Activated T-helper 9 cell treated with anti-CD3 and anti-CD28 coated beads, Interleukin-2, amount 50 U/mL, for 16 hours (primary cell): ENCODE measurements around the gene INPP5A.

ENCODE experiments used
- DNase-seq: peaks from one replicate; pipeline ENCODE4 v3.0.0-alpha.2; 2020; ENCODE audit warnings: low read depth

Gene INPP5A

DNA sequence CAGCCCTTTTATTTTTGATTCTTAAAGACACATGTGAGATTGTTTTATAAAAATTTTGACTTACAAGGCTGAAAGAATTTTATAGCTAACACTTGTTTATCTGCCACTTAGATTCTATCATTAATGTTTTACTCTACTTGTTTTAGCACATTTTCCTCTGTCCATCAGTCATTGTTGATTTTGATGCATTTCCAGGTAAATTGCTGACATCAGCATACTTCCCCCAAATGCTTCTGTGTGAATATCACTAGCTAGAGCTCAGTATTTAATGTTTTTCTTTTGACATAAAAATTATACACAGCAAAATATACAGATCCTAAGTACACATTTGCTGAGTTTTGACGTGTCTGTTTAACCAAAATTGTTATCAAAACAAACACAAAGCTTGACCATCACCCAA is 43.0 kb downstream of the INPP5A start:
- DNase-seq: no peak

GRCh38 chr10:132582137-132582536 is 44.5 kb downstream of the INPP5A start:
- DNase-seq: no peak

DNA sequence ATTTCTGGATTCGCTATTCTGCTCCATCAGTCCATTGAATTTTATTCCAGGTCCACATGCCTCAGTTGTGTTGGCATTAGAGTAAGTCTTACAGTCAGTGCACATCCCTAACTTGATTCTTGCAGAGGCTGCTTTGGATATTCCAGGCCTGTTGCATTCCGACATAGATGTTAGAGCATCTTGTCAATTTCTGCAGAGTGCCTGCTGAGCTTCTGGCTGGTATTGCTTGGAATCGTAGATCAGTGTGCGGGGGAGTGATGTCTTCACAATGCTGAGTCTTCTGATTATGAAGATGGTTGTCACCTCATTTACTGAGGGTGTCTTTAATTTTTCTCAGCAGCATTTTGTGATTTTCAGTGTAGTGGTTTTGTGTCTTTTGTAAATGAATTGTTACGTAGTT is 45.2 kb downstream of the INPP5A start:
- DNase-seq: no peak

GRCh38 chr10:132583456-132583855 is 45.9 kb downstream of the INPP5A start:
- DNase-seq: no peak

DNA sequence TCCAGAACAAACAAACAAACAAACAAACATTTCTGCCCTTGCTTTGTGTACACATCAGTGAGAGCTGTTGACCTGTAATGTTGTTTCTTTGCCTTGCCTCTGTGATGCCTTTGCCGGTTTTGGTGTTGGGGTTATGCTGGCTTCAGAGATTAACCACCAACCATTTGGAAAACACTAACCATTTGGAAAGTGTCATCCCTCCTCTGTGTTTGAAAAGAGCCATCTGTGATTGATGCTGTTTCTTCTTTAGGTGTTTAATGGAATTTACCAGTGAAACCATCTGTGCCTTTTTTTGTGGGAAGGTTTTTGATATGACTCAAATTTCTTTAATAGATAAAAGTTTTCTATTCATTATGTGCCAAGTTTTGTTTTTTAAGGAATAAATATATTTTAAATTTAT is 46.5 kb downstream of the INPP5A start:
- no peak for DNase-seq

DNA sequence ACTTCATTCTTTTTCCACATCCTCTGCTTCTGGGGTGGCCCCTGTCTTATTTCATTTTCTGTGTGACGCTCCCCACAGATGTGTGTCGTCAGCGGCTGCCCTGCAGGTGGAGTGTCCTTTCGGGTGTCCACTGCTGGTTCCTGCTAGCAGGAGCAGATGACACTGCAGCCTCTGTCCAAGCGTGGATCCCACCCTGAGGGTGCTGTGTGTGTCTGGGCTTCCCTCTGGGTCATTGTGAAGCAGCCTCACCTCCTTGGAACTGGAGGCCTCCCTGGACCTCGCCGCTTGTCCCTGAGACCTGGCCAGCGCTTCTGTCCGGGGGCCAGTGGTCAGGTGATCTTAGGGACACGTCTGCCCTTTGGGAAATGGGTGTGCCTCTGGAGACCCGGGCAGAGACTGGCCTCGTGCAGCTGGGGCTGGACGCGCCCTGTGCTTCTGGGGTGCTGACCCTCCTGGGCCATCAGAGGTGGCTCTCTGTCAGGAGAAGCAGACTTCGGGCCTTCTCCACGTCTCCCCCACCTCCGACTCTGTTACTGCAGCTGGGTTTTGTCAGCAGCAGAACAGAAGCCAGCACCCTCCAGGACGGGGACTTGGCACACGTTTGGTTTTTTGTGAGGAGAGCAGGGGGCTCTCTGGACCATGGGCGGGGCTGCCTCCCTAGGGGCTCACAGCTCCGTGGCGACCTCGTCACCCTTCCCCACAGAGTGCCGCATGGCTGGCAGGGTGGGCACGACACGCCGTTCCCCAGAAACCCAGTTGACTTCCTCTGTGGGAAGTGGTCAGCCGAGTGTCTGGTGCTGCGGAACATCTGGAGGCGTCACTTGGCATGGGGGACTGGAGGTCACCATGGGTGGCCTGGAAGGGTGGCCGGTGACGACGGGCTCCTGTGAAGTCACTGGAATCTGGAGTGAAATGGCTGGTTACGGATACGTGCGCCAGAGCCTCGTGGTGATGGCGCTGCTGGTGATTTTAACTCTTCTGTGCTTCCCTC is 48.4 kb downstream of the INPP5A start:
- DNase-seq: no peak

DNA sequence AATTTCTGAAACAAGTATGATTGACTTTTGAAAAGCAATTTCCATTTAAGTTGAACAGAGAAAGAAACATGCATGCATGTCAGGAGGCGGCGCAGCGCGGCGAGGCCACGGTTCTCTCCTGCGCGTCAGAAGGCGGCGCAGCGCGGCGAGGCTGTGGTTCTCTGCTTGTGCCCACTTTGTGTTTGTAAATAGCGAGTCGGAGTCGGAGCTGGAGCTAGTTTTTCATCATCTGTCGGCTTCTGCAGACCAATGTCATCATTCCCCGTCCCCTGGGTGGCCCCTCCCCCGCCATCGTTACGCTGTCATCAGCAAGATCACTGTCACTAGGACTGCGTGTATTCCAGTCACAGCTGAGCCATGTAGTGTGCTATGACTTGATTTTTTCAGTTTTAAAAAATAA is 49.2 kb downstream of the INPP5A start:
- DNase-seq: no peak

- DNase-seq: no peak
Measured at GRCh38 chr10:132587175-132587574, 49.6 kb downstream of the INPP5A start.

DNA sequence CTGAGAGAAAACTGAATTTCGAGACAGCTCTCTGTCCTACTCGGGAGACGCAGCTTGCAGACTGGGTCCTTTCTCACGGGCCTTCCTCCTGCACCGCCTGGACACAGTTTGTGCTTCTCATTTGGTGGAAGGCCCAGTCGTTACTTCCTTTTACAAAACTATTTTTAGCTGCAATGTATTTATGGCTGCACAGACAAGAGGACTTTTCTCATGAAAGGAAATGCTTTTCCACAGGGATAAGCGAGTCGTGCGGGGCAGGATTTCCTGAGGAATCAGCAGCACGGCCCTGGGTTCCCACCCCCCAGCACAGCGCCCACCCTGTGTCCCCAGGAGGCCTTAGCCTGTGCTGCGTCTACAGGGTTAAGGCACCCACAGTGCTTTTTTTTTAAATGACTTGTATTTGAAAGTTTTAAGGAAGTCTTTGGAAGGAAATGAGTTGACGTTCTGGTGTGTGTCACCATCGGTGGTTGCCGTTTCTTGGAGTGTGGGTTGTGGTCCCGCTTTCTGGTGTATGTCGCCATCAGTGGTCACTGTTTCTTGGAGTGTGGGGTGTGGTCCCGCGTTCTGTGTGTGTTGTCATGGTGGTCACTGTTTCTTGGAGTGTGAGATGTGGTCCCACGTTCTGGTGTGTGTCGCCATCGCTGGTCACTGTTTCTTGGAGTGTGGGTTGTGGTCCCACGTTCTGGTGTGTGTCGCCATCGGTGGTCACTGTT is 50.9 kb downstream of the INPP5A start:
- no peak for DNase-seq

GRCh38 chr10:132589015-132589414 is 51.4 kb downstream of the INPP5A start:
- no peak for DNase-seq

DNA sequence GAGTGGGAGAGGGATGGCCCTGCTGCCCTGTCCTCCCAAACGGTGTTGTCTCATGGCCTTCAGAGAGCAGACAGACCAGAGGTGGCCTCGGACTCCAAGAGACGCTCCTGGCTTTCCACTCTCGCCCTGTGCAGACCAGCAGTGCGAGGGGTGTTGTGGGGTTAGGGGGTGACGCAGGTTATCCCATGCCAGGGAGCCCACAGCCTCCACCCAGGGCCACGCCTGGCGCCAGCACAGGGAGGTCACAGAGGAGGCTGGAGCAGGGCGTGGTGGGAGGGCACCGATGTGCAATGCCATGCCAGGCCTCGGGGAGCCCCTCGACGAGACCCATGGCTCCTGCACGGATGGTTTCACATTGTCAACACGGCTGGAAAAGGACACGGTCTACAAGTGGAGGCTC is 52.1 kb downstream of the INPP5A start:
- no peak for DNase-seq

GRCh38 chr10:132590094-132590751 is 52.6 kb downstream of the INPP5A start:
- no peak for DNase-seq

GRCh38 chr10:132590752-132591121 is 53.1 kb downstream of the INPP5A start:
- no peak for DNase-seq

GRCh38 chr10:132591166-132591971 is 53.8 kb downstream of the INPP5A start:
- DNase-seq: no peak

GRCh38 chr10:132592790-132593383 is 55.3 kb downstream of the INPP5A start:
- DNase-seq: no peak

DNA sequence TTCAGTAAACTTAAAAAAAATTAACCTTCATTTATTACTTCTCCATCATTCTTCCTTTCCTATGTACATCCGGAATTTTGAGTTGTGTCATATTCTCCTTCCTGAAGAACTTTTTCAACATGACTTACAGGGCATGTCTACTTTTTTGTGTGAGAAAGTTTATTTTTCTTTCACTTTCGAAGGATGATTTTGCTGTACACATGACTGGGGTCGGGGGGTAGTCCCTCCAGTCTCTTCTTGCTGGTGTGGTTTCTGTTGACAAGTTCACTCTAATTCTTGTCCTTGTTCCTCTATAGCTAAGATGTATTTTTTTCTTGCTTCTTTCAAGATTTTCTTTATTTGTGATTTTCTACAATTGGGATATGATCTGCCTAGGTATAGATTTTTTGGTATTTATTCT is 55.8 kb downstream of the INPP5A start:
- DNase-seq: no peak

DNA sequence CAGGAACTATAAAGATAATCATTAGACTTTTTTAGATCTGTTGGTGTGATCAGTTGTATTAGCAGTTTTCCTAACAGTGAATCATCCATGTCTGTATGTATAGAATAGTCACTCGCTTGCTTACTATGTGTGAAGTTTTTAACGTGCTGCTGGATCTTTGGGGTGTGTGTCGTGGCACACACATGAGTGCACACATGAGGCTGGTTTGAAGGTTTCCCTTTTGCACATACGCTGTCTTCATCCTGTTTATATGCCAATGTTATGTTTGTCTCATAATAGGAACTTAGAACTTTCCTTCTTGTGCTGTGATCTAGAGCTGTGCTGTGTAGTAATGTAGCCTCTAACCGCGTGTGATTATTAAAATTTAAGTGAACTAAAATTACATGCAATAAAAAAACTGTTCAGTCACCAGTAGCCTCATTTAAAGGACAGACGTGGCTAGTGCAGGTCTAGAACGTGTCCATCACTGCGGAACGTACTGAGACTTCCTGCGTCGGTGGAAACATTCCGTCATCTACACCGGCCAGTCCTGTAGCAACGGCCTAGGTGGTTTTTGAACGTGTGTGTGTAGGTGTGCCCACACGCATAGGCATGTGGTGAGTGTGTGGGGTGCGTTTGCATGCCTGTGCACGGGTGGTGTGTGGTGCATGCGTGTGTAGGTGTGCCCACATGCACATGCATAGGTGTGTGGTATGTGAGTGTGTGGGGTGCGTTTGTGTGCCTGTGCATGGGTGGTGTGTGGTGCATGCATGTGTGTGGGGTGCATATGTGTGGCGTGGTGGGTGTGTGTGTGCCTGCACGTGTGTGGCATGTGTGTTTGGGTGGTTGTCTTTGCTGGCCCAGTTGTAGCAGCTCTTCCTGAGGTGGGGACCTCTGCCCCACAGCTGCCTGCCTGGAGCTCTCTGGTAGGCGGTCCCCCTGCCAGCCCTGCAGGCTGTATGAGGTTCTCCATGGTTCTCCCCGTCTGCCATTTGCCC is 56.6 kb downstream of the INPP5A start:
- no peak for DNase-seq

- DNase-seq: no peak
Measured at GRCh38 chr10:132595021-132595420, 57.4 kb downstream of the INPP5A start.

DNA sequence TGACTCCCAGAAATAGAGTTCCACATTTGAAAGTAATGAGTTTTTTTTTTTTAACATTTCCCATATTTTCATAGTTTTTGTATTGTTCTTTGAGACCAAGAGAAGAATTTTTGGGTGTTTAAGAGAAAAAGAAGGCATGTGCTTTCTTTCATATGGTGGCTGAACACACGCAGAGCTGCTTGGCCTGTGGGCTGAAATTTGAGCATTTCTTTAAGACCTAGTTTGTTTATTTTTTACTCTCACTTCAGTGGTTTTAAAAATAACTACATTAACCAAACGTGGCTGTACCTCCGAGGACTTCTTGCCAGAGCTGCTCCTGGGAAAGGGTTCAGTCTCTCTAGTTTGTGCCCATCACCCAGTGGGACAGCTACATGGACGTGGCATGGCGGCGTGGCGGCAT is 58.3 kb downstream of the INPP5A start:
- DNase-seq: no peak

GRCh38 chr10:132596742-132597279 is 59.2 kb downstream of the INPP5A start:
- no peak for DNase-seq
